GM12891 (cell line): ENCODE results near the gene GAK.

ENCODE experiments used
- PAX5 ChIP-seq: IDR thresholded peaks from 2 replicates; pipeline ENCODE4 v1.6.1; 2011; ENCODE audit warnings: low read length, moderate library complexity, mild to moderate bottlenecking; ENCODE audit not compliant: insufficient read depth, severe bottlenecking
- POLR2A ChIP-seq: IDR thresholded peaks from 2 replicates; pipeline ENCODE4 v1.6.1; 2011; ENCODE audit warnings: low read depth, low read length, control low read depth
- POLR2AphosphoS5 ChIP-seq: IDR thresholded peaks from 2 replicates; pipeline ENCODE4 v1.6.1; 2011; ENCODE audit warnings: low read depth, low read length, control low read depth
- TAF1 ChIP-seq: IDR thresholded peaks from 2 replicates; pipeline ENCODE4 v1.6.1; 2011; ENCODE audit warnings: low read depth, low read length, control low read depth

GRCh38 chr4:828641-829271, 103.4 kb downstream of the GAK start:
- TF ChIP-seq POLR2A, result no peak
- TF ChIP-seq POLR2AphosphoS5, result no peak
- TF ChIP-seq TAF1, result no peak
- no peak for TF ChIP-seq PAX5
